Activated T-helper 2 cell treated with anti-CD3 and anti-CD28 coated beads, Interferon-gamma antibody, Interleukin-2, Interleukin-4, amounts not matched to agents 10 μg/mL and 5 μg/mL and 100 μg/mL, durations not matched to agents 14 hours and 24 hours and 36 hours (primary cell): ENCODE data around the gene PRLH. TPM values are rescaled to one million over a fixed set of nuclear protein-coding genes. Genes with fewer than 3 reads are reported as not detected.

Experiments used
- DNase-seq: peaks from one replicate; pipeline ENCODE4 v3.0.0; 2021; ENCODE audit warnings: low spot score
- H3K27ac Mint-ChIP-seq: one replicate; pipeline ENCODE4 v1.8.0; 2021; ENCODE audit warnings: mixed read lengths
- H3K27me3 Mint-ChIP-seq: one replicate; pipeline ENCODE4 v1.8.0; 2021; ENCODE audit warnings: low read depth, mixed read lengths
- H3K36me3 Mint-ChIP-seq: one replicate; pipeline ENCODE4 v1.8.0; 2021; ENCODE audit warnings: low read depth, mixed read lengths
- H3K4me1 Mint-ChIP-seq: one replicate; pipeline ENCODE4 v1.8.0; 2021; ENCODE audit warnings: low read depth, mixed read lengths
- H3K4me3 Mint-ChIP-seq: one replicate; pipeline ENCODE4 v1.8.0; 2021; ENCODE audit warnings: low read depth, mild to moderate bottlenecking, moderate library complexity, mixed read lengths
- H3K9me3 Mint-ChIP-seq: one replicate; pipeline ENCODE4 v1.8.0; 2021; ENCODE audit warnings: mixed read lengths
- intact Hi-C: fragments of 100-400 bp; cut with micrococcal nuclease; formaldehyde crosslinking; loops from one replicate; pipeline ENCODE4 v1.15.1; 2023
- total RNA-seq: library from RNA; stranded (reverse); gene quantifications from 2 replicates; pipeline ENCODE4 v1.2.3, GENCODE V29; 2022

PRLH gene
- total RNA-seq, 1 donor from 2014 or later: not detected

DNA sequence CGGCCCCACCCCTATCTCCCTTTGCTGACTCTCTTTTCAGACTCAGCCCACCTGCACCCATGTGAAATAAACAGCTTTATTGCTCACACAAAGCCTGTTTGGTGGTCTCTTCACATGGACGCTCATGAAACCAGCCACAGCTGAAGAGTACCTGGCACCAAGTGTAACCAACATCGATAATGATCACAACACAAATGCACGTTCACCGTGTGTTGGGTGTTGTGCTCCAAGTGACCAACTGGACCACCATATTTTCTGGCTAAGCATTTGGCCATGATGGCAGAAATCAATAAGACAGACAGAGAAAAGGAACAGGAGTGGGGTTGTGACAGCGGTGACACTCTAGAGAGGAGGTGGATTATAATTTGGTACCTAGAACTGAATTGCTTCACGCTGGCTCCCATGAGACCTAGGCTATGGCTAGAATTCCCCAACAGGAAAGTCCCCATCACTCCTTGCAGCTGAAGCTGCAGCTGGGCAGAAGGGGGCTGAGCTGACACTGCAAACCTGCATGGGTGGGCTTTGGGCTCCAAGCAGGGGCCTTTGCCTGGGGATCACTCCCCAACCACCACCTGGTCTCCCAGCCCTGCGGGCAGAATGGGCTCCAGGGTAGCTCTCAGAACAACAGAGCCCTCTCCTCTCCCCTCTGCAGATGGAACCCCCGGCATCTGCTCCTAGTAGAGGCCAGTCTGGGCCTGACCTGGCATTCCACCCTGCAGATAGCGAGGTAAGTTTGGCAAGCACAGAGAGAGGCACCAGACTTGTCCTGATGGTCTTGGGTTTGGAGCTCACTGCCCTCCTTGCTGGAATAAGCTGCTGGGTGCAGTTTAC lies 46.4 kb downstream of the PRLH start:
- H3K27me3 Mint-ChIP-seq: peaks cover 27% of the 10 kb centered on the region
- no peak overlapping the region for H3K27ac Mint-ChIP-seq
- peaks cover 19% of the 10 kb centered on the region for H3K4me1 Mint-ChIP-seq
- H3K4me3 Mint-ChIP-seq: no peak overlapping the region
- H3K36me3 Mint-ChIP-seq: no peaks in the 10 kb centered on the region
- H3K9me3 Mint-ChIP-seq: no peaks in the 10 kb centered on the region
- no peak for DNase-seq
- intact Hi-C loops: no loop called here

DNA sequence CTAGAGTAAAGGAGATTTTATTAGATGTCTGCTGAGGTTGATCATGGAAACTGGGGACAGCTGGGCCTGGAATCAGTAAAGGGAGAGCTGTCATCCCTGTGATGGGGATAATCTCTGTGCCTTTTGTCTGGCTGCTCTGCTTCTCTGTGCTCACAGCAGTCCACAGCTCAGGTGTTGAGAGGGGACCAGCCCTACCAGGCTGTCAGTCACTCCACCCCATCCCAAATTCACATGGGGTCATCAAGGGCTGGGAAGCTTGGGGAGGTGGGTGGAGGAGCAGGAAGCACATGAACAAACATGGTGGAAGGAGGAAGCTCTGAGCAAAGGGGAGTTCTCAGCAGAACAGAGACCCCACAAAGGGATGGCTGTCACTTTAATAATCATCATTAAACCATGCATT lies 47.3 kb downstream of the PRLH start:
- Mint-ChIP-seq H3K4me1 (peaks cover 25% of the 10 kb centered on the region), H3K27me3 (peaks cover 27% of the 10 kb centered on the region), H3K36me3 (no peaks in the 10 kb centered on the region), H3K4me3 (no peak overlapping the region), H3K9me3 (no peaks in the 10 kb centered on the region), H3K27ac (no peak overlapping the region)
- intact Hi-C loops: no loop called here
- no peak for DNase-seq

DNA sequence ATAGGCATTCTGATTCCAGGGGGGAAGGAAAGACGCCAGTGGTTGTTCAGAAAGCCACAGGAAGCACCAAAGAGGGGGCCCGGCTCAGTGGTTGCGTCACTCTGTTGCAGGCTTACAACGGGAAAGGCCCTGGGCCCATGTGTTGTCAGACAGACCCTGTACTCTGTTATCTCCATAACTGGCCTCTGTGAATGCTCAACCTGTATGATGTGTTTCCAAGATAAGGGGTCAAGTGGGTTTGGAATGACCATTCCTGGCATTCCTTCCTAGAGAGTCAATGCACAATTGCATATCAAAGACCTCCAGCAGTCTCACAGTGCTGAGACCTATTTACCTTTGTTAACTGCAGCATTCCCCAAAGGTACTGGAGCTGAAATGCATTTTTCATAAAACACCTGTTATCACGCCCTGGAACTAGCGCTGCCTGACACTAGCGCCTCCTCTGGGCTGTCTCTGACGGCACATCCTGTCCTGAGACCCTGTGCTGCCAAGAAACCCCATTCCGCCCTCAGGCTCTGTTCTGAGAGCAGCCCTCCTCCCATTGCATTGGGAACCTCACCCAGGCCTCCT lies 47.9 kb downstream of the PRLH start:
- DNase-seq: no peak
- Mint-ChIP-seq H3K36me3 (no peaks in the 10 kb centered on the region), H3K4me3 (no peak overlapping the region), H3K27me3 (peaks cover 25% of the 10 kb centered on the region), H3K27ac (no peak overlapping the region), H3K4me1 (peaks cover 25% of the 10 kb centered on the region), H3K9me3 (no peaks in the 10 kb centered on the region)
- intact Hi-C loops: no loop called here

DNA sequence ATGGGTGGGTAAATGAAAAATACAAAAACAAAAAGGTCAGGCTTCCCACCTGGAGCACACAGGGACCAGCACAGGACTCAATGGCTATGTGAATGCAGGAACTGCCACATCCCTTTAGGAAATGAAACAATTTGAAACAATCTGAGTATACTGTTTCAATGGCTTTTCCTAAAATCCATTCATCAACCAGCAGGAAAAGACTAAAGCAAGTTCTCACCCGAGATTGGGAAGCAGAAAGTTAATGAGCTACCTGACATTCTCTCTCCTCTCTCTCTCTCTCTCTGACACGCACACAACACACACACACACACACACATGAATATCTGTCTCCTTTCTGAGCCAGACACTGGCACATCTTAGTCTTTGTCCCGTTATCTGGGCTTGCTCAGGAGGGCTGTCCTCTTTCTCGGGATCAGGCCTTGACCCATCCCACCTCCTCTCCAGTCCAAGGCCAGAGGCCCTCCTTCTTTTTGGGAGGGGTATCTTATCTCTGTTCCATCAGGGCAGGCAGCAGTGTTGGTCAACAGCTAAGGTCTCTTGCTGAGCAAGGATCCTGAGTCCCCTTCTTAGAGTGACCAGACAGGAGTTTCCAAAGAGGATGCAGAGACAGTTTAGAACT lies 49.4 kb downstream of the PRLH start:
- peaks cover 20% of the 10 kb centered on the region for H3K27me3 Mint-ChIP-seq
- no peak for DNase-seq
- no peak overlapping the region for H3K27ac Mint-ChIP-seq
- H3K4me1 Mint-ChIP-seq: peaks cover 25% of the 10 kb centered on the region
- no peaks in the 10 kb centered on the region for H3K36me3 Mint-ChIP-seq
- no peak overlapping the region for H3K4me3 Mint-ChIP-seq
- H3K9me3 Mint-ChIP-seq: no peaks in the 10 kb centered on the region
- intact Hi-C loops: no loop called here

DNA sequence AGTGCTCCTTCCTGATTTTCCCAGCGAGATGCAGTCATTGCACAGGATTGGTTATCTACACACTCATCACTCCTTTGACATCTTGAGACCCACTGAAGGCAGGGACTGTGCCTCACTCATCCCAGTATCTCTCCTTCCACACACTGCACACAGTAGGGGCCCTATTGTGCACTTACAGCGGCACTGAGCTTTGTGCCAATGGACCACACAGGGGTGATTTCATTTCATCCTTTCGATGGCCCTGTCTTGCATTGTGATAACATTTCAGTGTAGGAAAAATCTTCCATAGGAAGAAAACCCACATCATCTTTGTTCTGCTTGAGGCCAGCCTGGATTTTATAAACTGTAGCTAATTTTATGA lies 50.0 kb downstream of the PRLH start:
- Mint-ChIP-seq H3K4me1 (peaks cover 25% of the 10 kb centered on the region), H3K27ac (no peak overlapping the region), H3K36me3 (no peaks in the 10 kb centered on the region), H3K4me3 (no peak overlapping the region), H3K9me3 (no peaks in the 10 kb centered on the region), H3K27me3 (peaks cover 21% of the 10 kb centered on the region)
- intact Hi-C loops: no loop called here
- no peak for DNase-seq

Other genes starting within 250 kb of the PRLH start
- gene COL6A3, start 152.4 kb upstream of the PRLH start, total RNA-seq: 7.9 and 9.2 TPM in 2 replicates
- not detected in 2 replicates for gene MLPH, start 79.3 kb upstream of the PRLH start, total RNA-seq
- gene RAB17, start 24.2 kb downstream of the PRLH start, total RNA-seq: 0.23 TPM in 1 of 2 replicates, not detected in the other
- 254 and 256 TPM in 2 replicates for gene LRRFIP1, start 61.0 kb downstream of the PRLH start, total RNA-seq
- gene RBM44, start 232.2 kb downstream of the PRLH start, total RNA-seq: 0.92 and 1.0 TPM in 2 replicates